ENCODE measurements around the gene STK16. TPM values are rescaled to one million over a fixed set of nuclear protein-coding genes. Genes with fewer than 3 reads are reported as not detected.

Gene STK16
- total RNA-seq, 2 donors from 2014 or later, result 30.1 to 35.8 TPM

DNA sequence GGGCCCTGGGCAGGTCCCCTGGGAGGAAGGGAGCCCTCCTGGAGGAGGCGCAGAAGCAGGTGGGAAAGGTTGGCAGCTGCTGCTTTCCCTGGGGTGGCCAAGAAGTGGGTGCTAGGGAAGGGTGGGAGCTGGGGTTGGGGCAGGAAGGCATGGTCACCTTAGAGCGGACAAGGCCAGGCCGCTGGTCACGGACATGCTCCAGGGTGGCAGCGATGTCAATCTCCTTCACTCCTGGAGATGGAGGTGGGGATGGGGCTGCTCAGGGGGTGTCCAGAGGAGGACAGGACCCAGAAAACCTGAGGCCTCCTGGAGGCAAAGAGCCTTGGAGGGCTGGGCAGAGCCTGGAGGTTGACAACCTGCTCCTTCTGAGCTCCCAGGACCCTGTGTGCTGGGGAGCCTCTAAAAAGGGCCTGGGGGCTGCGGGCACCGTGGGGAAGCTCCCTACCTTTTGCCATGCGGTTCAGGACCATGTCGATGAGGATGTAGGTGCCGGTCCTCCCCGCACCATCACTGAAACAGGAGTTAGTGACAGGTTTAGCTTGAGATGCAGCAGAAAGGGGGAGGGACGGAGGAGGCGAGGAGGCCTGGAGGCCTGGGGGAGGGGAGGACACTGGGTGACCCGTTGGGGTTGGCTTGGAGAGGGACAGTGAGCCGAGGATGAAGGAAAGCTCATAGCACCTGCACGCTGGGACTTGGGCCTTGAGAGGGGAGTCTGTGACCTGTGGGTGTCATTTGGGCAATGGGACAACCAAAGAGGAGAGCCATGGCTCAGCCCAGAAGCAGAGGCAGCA, 45.3 kb downstream of the STK16 start:
- no peak overlapping the region for H3K9ac ChIP-seq (ENCODE audit: low read depth in 2 of 2, low read length in 2 of 2)
- no peaks in the 10 kb centered on the region for H3K27me3 ChIP-seq
- no peak for DNase-seq
- no peaks in the 10 kb centered on the region for H3K4me1 ChIP-seq
- TF ChIP-seq, protein P1, sequence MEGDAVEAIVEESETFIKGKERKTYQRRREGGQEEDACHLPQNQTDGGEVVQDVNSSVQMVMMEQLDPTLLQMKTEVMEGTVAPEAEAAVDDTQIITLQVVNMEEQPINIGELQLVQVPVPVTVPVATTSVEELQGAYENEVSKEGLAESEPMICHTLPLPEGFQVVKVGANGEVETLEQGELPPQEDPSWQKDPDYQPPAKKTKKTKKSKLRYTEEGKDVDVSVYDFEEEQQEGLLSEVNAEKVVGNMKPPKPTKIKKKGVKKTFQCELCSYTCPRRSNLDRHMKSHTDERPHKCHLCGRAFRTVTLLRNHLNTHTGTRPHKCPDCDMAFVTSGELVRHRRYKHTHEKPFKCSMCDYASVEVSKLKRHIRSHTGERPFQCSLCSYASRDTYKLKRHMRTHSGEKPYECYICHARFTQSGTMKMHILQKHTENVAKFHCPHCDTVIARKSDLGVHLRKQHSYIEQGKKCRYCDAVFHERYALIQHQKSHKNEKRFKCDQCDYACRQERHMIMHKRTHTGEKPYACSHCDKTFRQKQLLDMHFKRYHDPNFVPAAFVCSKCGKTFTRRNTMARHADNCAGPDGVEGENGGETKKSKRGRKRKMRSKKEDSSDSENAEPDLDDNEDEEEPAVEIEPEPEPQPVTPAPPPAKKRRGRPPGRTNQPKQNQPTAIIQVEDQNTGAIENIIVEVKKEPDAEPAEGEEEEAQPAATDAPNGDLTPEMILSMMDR (IDR thresholded peaks at IDR 0.05), result no peak
- H3K27ac ChIP-seq, result no peak overlapping the region
- H3K4me3 ChIP-seq, result no peak overlapping the region
- intact Hi-C loops (cut with DNase I), result loop anchor here (10.0 kb wide), 1 partner anchor 66 kb away; the partner anchor contains the start of genes ANKZF1 and ATG9A
- no peaks in the 10 kb centered on the region for H3K9me3 ChIP-seq
- no peaks in the 10 kb centered on the region for H3K36me3 ChIP-seq

DNA sequence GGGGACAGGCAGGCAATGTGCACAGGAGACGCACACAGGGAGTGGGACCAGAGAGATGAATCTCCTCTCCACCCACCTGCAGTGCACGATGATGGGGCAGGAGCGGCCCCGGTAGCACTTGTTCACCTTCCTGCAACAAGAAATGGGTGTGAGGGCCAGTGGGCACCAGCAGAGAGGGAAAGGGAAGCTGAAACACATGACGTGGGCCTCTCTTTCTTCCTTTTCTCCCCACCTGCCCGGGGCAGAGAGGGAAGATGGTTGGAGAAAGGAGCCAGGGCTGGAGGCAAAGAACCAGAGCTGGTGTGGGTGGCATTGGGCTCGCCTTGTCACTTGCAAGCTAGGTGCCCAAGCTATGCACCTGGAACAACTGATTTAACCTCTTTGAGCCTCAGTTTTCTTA, 46.1 kb downstream of the STK16 start:
- no peaks in the 10 kb centered on the region for H3K27me3 ChIP-seq
- H3K9ac ChIP-seq (ENCODE audit: low read depth in 2 of 2, low read length in 2 of 2), result no peak overlapping the region
- intact Hi-C loops (cut with DNase I), result loop anchor here (10.0 kb wide), 1 partner anchor 67 kb away; the partner anchor contains the start of genes ANKZF1 and ATG9A
- no peaks in the 10 kb centered on the region for H3K36me3 ChIP-seq
- H3K4me3 ChIP-seq, result no peak overlapping the region
- no peak overlapping the region for H3K27ac ChIP-seq
- H3K4me1 ChIP-seq, result no peaks in the 10 kb centered on the region
- H3K9me3 ChIP-seq, result no peaks in the 10 kb centered on the region
- TF ChIP-seq, protein P1 (IDR thresholded peaks at IDR 0.05), result no peak
- no peak for DNase-seq

GRCh38 chr2:219291910-219292490, 46.7 kb downstream of the STK16 start:
- H3K27me3 ChIP-seq, result no peaks in the 10 kb centered on the region
- intact Hi-C loops (cut with DNase I), result loop anchor here (10.0 kb wide), 1 partner anchor 67 kb away; the partner anchor contains the start of genes ANKZF1 and ATG9A
- H3K4me3 ChIP-seq, result no peak overlapping the region
- no peaks in the 10 kb centered on the region for H3K36me3 ChIP-seq
- H3K9ac ChIP-seq (ENCODE audit: low read depth in 2 of 2, low read length in 2 of 2), result no peak overlapping the region
- H3K9me3 ChIP-seq, result no peaks in the 10 kb centered on the region
- DNase-seq, result no peak
- TF ChIP-seq, protein P1 (IDR thresholded peaks at IDR 0.05), result no peak
- H3K4me1 ChIP-seq, result no peaks in the 10 kb centered on the region
- H3K27ac ChIP-seq, result no peak overlapping the region

GRCh38 chr2:219292616-219293015, 47.3 kb downstream of the STK16 start:
- no peak overlapping the region for H3K9ac ChIP-seq (ENCODE audit: low read depth in 2 of 2, low read length in 2 of 2)
- no peak for DNase-seq
- H3K4me1 ChIP-seq, result no peaks in the 10 kb centered on the region
- intact Hi-C loops (cut with DNase I), result loop anchor here (10.0 kb wide), 1 partner anchor 68 kb away; the partner anchor contains the start of genes ANKZF1 and ATG9A
- no peaks in the 10 kb centered on the region for H3K27me3 ChIP-seq
- H3K36me3 ChIP-seq, result no peaks in the 10 kb centered on the region
- H3K27ac ChIP-seq, result no peak overlapping the region
- H3K9me3 ChIP-seq, result no peaks in the 10 kb centered on the region
- TF ChIP-seq, protein P1 (IDR thresholded peaks at IDR 0.05), result no peak
- H3K4me3 ChIP-seq, result no peak overlapping the region

DNA sequence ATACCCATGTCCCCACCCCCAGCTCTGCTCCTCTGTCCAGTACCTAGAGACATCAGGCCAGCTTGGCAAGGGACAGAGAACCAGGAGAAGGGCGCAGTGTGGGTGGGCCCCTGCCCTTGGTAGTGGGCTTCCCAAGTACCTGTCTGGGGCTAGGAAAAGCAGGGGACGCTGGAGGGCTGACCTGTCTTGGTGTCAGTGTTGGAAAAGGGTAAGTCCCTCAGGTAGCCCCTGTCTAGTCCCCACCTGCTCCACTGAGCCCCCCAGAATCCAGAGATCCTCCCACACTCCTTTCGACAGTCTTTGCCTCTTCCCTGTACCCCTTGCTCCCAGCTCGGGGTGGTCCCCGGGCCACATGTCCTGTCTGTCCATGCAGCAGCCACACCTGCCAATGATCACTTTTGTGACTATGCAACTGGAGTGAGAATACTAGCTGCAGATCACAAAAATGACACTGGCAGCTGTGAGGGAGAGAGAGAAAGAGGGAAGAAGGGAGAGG, 48.5 kb downstream of the STK16 start:
- Histone ChIP-seq H3K4me1 (no peaks in the 10 kb centered on the region), H3K36me3 (no peaks in the 10 kb centered on the region), H3K4me3 (no peak overlapping the region), H3K9me3 (no peaks in the 10 kb centered on the region), H3K9ac (ENCODE audit: low read depth in 2 of 2, low read length in 2 of 2) (no peak overlapping the region), H3K27me3 (no peaks in the 10 kb centered on the region), H3K27ac (no peak overlapping the region)
- DNase-seq, result no peak
- TF ChIP-seq, protein P1 (IDR thresholded peaks at IDR 0.05), result no peak
- intact Hi-C loops (cut with DNase I), result loop anchor here (10.0 kb wide), 1 partner anchor 69 kb away; the partner anchor contains the start of genes ANKZF1 and ATG9A
